Activated B cell treated with CpG ODN at 0.5 μM for 24 hours (primary cell): ENCODE measurements around the gene PPP6R2. TPM values are rescaled to one million over a fixed set of nuclear protein-coding genes. Genes with fewer than 3 reads are reported as not detected.

Experiments used
- ATAC-seq: fragments of 200-7000 bp; cut with Tn5 transposase; one replicate; pipeline ENCODE4 v1.10.0; 2021; ENCODE audit warnings: low read depth, mild to moderate bottlenecking, moderate library complexity
- CTCF ChIA-PET: fragments of 350-600 bp; sonication (Branson Sonifier 250); formaldehyde crosslinking; loops from one replicate; lab custom pipeline; 2021; ENCODE audit warnings: antibody characterized with exemption; lab: Charles Lee
- POLR2A ChIA-PET: fragments of 350-600 bp; sonication (Branson Sonifier 250); formaldehyde crosslinking; loops from one replicate; lab custom pipeline; 2021; ENCODE audit warnings: antibody characterized with exemption; lab: Charles Lee
- DNase-seq: peaks from one replicate; pipeline ENCODE4 v3.0.0; 2022
- H3K27ac Mint-ChIP-seq: one replicate; pipeline ENCODE4 v1.8.0; 2020; ENCODE audit warnings: mixed read lengths
- H3K27me3 Mint-ChIP-seq: one replicate; pipeline ENCODE4 v1.8.0; 2021; ENCODE audit warnings: mixed read lengths
- H3K36me3 Mint-ChIP-seq: one replicate; pipeline ENCODE4 v1.8.0; 2021; ENCODE audit warnings: low read depth, mixed read lengths
- H3K4me1 Mint-ChIP-seq: one replicate; pipeline ENCODE4 v1.8.0; 2021; ENCODE audit warnings: mixed read lengths
- H3K4me3 Mint-ChIP-seq: one replicate; pipeline ENCODE4 v1.8.0; 2020; ENCODE audit warnings: mild to moderate bottlenecking, mixed read lengths
- H3K9me3 Mint-ChIP-seq: one replicate; pipeline ENCODE4 v1.8.0; 2020; ENCODE audit warnings: mixed read lengths
- CTCF ChIP-seq: fragments of 200-600 bp; IDR thresholded peaks from one replicate; pipeline ENCODE4 v1.8.0; 2022; ENCODE audit warnings: antibody characterized with exemption, mild to moderate bottlenecking
- intact Hi-C: fragments of 100-400 bp; cut with micrococcal nuclease; formaldehyde crosslinking; loops from one replicate; pipeline ENCODE4 v1.15.1; 2024
- total RNA-seq: library from RNA; stranded (reverse); gene quantifications from 2 replicates; pipeline ENCODE4 v1.2.3, GENCODE V29; 2022

The PPP6R2 gene
- total RNA-seq, 1 donor from 2014 or later: 77.3 TPM

DNA sequence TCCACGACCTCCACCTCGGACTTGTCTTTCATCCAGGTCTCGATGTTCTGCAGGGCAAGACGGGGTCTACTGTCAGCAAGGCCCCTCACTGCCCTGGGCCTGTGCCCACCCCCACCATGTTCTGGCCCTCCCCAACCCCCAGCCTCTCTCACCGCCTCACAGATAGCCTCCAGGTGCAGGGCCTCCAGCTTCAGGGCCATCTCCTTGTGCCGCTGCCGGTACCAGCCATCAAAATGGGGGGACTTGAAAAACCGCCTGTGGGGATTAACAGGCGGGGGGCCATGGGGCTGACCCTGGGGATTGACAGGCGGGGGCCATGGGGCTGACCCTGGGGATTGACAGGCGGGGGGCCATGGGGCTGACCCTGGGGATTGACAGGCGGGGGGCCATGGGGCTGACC lies 30.8 kb upstream of the PPP6R2 start:
- no peaks in the 10 kb centered on the region for H3K9me3 Mint-ChIP-seq
- no peak overlapping the region for H3K27ac Mint-ChIP-seq
- ChIA-PET CTCF (no interaction called here), POLR2A (no interaction called here)
- no peak for TF ChIP-seq CTCF
- no peak for DNase-seq
- no peaks in the 10 kb centered on the region for H3K36me3 Mint-ChIP-seq
- intact Hi-C loops: no loop called here
- no peak overlapping the region for H3K4me3 Mint-ChIP-seq
- ATAC-seq: no peak
- peaks cover 43% of the 10 kb centered on the region for H3K4me1 Mint-ChIP-seq
- H3K27me3 Mint-ChIP-seq: no peaks in the 10 kb centered on the region

- ChIA-PET CTCF (no interaction called here), POLR2A (interaction anchor here (3.7 kb wide), 1 partner anchor 20 kb away, joined by 58 read pairs; no protein-coding TSS in a partner anchor)
- H3K27me3 Mint-ChIP-seq: no peaks in the 10 kb centered on the region
- ATAC-seq: no peak
- H3K9me3 Mint-ChIP-seq: no peaks in the 10 kb centered on the region
- H3K4me3 Mint-ChIP-seq: no peak overlapping the region
- DNase-seq: no peak
- no peak for TF ChIP-seq CTCF
- intact Hi-C loops: no loop called here
- peaks cover 47% of the 10 kb centered on the region for H3K4me1 Mint-ChIP-seq
- H3K27ac Mint-ChIP-seq: no peak overlapping the region
- no peaks in the 10 kb centered on the region for H3K36me3 Mint-ChIP-seq
These were observed 30.1 kb upstream of the PPP6R2 start for GRCh38 chr22:50313021-50313420.

GRCh38 chr22:50313600-50313999 lies 29.5 kb upstream of the PPP6R2 start:
- no peaks in the 10 kb centered on the region for H3K36me3 Mint-ChIP-seq
- H3K4me3 Mint-ChIP-seq: no peak overlapping the region
- H3K27me3 Mint-ChIP-seq: no peaks in the 10 kb centered on the region
- DNase-seq: no peak
- intact Hi-C loops: no loop called here
- H3K4me1 Mint-ChIP-seq: peaks cover 50% of the 10 kb centered on the region
- ATAC-seq: no peak
- peak overlapping the region; percentile 86 for H3K27ac Mint-ChIP-seq
- no peaks in the 10 kb centered on the region for H3K9me3 Mint-ChIP-seq
- ChIA-PET POLR2A (interaction anchor here (0.5 to 3.7 kb wide), 6 partner anchors 10 to 216 kb away, joined by 3 to 58 read pairs (median 12); partner anchors contain the start of gene TYMP), CTCF (no interaction called here)
- TF ChIP-seq CTCF: no peak

- TF ChIP-seq CTCF: no peak
- no peaks in the 10 kb centered on the region for H3K9me3 Mint-ChIP-seq
- no peaks in the 10 kb centered on the region for H3K36me3 Mint-ChIP-seq
- ATAC-seq (no peak), DNase-seq (no peak)
- no peaks in the 10 kb centered on the region for H3K27me3 Mint-ChIP-seq
- POLR2A ChIA-PET: interaction anchor here (0.5 to 3.7 kb wide), 8 partner anchors 8 to 216 kb away, joined by 3 to 58 read pairs (median 14); partner anchors contain the start of gene TYMP
- intact Hi-C loops: loop anchor here (1.0 to 2.0 kb wide), 4 partner anchors 9 to 22 kb away; partner anchors contain the start of gene DENND6B
- H3K27ac Mint-ChIP-seq: peak overlapping the region; percentile 86
- CTCF ChIA-PET: interaction anchor here (0.7 to 1.8 kb wide), 3 partner anchors 12 to 20 kb away, joined by 3 to 11 read pairs (median 5); partner anchors contain the start of gene DENND6B
- H3K4me1 Mint-ChIP-seq: peaks cover 50% of the 10 kb centered on the region
- peak overlapping the region; percentile 77 for H3K4me3 Mint-ChIP-seq
These were observed 29.1 kb upstream of the PPP6R2 start for GRCh38 chr22:50314081-50314454.

DNA sequence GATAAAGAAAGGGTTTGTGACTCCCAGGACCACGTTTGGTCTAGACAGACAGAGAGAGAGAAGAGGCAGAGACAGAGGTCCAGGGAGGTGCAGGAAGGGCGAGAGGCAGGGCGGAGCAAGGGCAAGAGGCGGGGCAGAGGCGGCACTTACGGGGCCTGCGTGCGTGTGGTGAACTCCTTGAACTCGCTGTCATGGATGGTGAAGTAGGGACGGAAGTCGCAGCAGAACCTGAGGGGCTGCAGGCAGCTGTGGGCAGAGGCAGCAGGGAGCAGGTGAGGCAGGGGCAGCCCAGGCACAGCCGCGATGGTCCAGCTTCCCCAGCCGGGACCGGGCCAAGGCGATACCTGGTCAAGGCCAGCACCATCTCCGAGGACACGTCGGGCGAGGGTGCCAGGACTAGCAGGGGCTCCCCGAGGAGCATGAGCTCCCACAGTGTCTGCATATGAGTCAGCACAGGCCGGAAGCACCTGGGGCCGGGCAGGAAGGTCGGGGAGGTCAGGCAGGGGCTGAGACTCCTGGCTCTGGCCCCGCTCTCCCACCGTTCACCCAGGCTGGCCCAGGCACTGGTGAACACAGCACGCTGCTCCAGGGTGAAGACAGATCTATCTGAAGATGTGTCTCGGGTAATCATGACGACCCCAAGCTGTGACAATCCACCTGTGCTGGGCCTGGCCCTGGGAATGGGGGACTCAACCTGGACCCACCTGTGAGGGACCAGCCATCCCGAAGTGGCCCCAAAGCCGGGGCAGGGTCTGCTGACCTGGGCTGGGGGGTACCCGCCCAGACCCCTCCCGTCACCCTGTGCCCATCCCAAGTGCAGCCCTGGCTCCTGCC lies 28.5 kb upstream of the PPP6R2 start:
- intact Hi-C loops: loop anchor here (1.0 to 2.0 kb wide), 4 partner anchors 9 to 22 kb away; partner anchors contain the start of gene DENND6B
- DNase-seq: peak; percentile 76
- H3K27me3 Mint-ChIP-seq: no peaks in the 10 kb centered on the region
- peak overlapping the region; percentile 86 for H3K27ac Mint-ChIP-seq
- peak; percentile 90 for ATAC-seq
- ChIA-PET POLR2A (interaction anchor here (0.5 to 3.7 kb wide), 14 partner anchors 9 to 224 kb away, joined by 3 to 58 read pairs (median 8); partner anchors contain the start of genes SCO2 and TYMP), CTCF (interaction anchor here (0.7 to 1.8 kb wide), 3 partner anchors 12 to 21 kb away, joined by 3 to 11 read pairs (median 5); partner anchors contain the start of gene DENND6B)
- no peaks in the 10 kb centered on the region for H3K36me3 Mint-ChIP-seq
- no peak for TF ChIP-seq CTCF
- H3K9me3 Mint-ChIP-seq: no peaks in the 10 kb centered on the region
- H3K4me1 Mint-ChIP-seq: peaks cover 52% of the 10 kb centered on the region
- H3K4me3 Mint-ChIP-seq: peak overlapping the region; percentile 77
